SK-N-SH treated with all-trans-retinoic acid at 6 μM for 48 hours (cell line): Measurements from ENCODE around the gene AGAP3.

Experiments used
- ATAC-seq: fragments of 200-7000 bp; cut with Tn5 transposase; 3 replicates; pipeline ENCODE4 v1.9.1; 2020; ENCODE audit warnings: mild to moderate bottlenecking, moderate library complexity
- ARNTL ChIP-seq: fragments of 450-650 bp; formaldehyde crosslinking; IDR thresholded peaks from 2 replicates; pipeline ENCODE4 v1.5.0; 2020; ENCODE audit warnings: low read depth, mild to moderate bottlenecking, moderate library complexity, borderline replicate concordance
- BACH2 ChIP-seq: fragments of 250-450 bp; sonication (Bioruptor Pico); IDR thresholded peaks from 2 replicates; pipeline ENCODE4 v1.9.0; 2021; ENCODE audit warnings: mild to moderate bottlenecking, borderline replicate concordance
- CSRNP3 ChIP-seq: fragments of 250-450 bp; sonication (Bioruptor Pico); IDR thresholded peaks from 2 replicates; pipeline ENCODE4 v1.5.1; 2021; ENCODE audit warnings: mild to moderate bottlenecking, moderate library complexity
- POU6F1 ChIP-seq: fragments of 250-450 bp; sonication (Bioruptor Pico); IDR thresholded peaks from 2 replicates; pipeline ENCODE4 v1.8.0; 2021; ENCODE audit warnings: low read depth, mild to moderate bottlenecking, moderate library complexity, borderline replicate concordance
- RARB ChIP-seq: fragments of 250-450 bp; sonication (Bioruptor Pico); IDR thresholded peaks from 2 replicates; pipeline ENCODE4 v1.8.0; 2021; ENCODE audit warnings: mild to moderate bottlenecking, moderate library complexity
- SNAI2 ChIP-seq: fragments of 250-450 bp; sonication (Bioruptor Pico); IDR thresholded peaks from 2 replicates; pipeline ENCODE4 v1.5.0; 2020; ENCODE audit warnings: mild to moderate bottlenecking, moderate library complexity
- TCF4 ChIP-seq: fragments of 250-450 bp; sonication (Bioruptor Pico); IDR thresholded peaks from 2 replicates; pipeline ENCODE4 v1.8.0; 2021; ENCODE audit warnings: mild to moderate bottlenecking, moderate library complexity, borderline replicate concordance
- TOX ChIP-seq: fragments of 250-450 bp; sonication (Bioruptor Pico); IDR thresholded peaks from 2 replicates; pipeline ENCODE4 v1.8.0; 2021; ENCODE audit warnings: mild to moderate bottlenecking, moderate library complexity, borderline replicate concordance
- TSHZ2 ChIP-seq: fragments of 250-450 bp; sonication (Bioruptor Pico); IDR thresholded peaks from 2 replicates; pipeline ENCODE4 v1.5.0; 2020; ENCODE audit warnings: mild to moderate bottlenecking, moderate library complexity
- ZC3H10 ChIP-seq: fragments of 250-450 bp; sonication (Bioruptor Pico); IDR thresholded peaks from 2 replicates; pipeline ENCODE4 v1.5.1; 2021; ENCODE audit warnings: mild to moderate bottlenecking, moderate library complexity
- ZFP3 ChIP-seq: fragments of 250-450 bp; sonication (Bioruptor Pico); IDR thresholded peaks from 2 replicates; pipeline ENCODE4 v1.5.0; 2020; ENCODE audit warnings: mild to moderate bottlenecking, moderate library complexity
- ZNF70 ChIP-seq: fragments of 450-650 bp; formaldehyde crosslinking; IDR thresholded peaks from 2 replicates; pipeline ENCODE4 v1.5.0; 2020; ENCODE audit warnings: mild to moderate bottlenecking, moderate library complexity

Gene AGAP3

GRCh38 chr7:151168003-151168786 is 81.9 kb downstream of the AGAP3 start:
- TF ChIP-seq RARB (CRISPR knock-in tag) (no peak), TSHZ2 (CRISPR knock-in tag) (no peak), TCF4 (CRISPR knock-in tag) (no peak), BACH2 (CRISPR knock-in tag) (no peak), SNAI2 (CRISPR knock-in tag) (no peak), CSRNP3 (no peak), TOX (no peak), POU6F1 (CRISPR knock-in tag) (no peak)
- peak; percentile 73 for ATAC-seq

GRCh38 chr7:151168787-151169162 is 82.5 kb downstream of the AGAP3 start:
- no peak for TF ChIP-seq ZC3H10 (CRISPR knock-in tag)

GRCh38 chr7:151172273-151173141 is 86.2 kb downstream of the AGAP3 start:
- peak; percentile 87 for ATAC-seq
- TF ChIP-seq ZNF70 (CRISPR knock-in tag) (no peak), ZFP3 (CRISPR knock-in tag) (no peak), CSRNP3 (no peak), SNAI2 (CRISPR knock-in tag) (no peak), ARNTL (CRISPR knock-in tag) (no peak), RARB (CRISPR knock-in tag) (no peak), TSHZ2 (CRISPR knock-in tag) (no peak), POU6F1 (CRISPR knock-in tag) (no peak)
- TF ChIP-seq, all 23 proteins: peak for 0

More at GRCh38 chr7:151168787-151169162, 82.5 kb downstream of the AGAP3 start:
- no peak for ATAC-seq
